Testis (tissue), 2 donors: Measurements from ENCODE around the gene GPD1.

ENCODE experiments used
- POLR2A ChIP-seq: fragments of 450-650 bp; IDR thresholded peaks from one replicate; pipeline ENCODE4 v1.6.1; 2017; ENCODE audit warnings: antibody characterized with exemption, mild to moderate bottlenecking, moderate library complexity
- TF ChIP-seq, protein P1 (sequence below), 3 experiments: fragments of 450-650 bp in 2 of 3; fragments of 200-600 bp in 1 of 3; sonication (generic) in 1 of 3; IDR thresholded peaks; one replicate each; pipeline ENCODE4 v1.5.1; 2016 to 2019; ENCODE audit warnings: antibody characterized with exemption in 3 of 3, mild to moderate bottlenecking in 2 of 3, moderate library complexity in 1 of 3

DNA sequence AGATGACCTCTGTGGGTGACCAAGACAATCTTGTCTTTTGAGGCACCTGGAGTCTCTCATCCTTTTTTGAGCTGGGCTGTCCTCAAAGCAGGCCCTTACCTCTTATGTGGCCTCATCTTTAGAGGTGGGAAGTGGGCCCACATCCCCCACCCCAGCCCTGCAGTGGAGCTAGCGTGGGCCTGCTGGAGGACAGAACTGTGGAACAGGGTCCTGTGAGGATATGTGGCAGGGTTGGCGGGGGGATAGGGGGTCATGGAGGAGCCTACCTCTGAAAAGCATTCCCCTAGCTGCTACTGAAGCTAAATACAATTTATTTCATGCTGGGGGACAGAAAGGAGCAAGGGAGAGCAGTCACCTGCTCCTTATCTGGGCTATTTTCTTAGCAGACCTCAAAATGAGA, 457 bp upstream of the GPD1 start:
- TF ChIP-seq, protein P1, sequence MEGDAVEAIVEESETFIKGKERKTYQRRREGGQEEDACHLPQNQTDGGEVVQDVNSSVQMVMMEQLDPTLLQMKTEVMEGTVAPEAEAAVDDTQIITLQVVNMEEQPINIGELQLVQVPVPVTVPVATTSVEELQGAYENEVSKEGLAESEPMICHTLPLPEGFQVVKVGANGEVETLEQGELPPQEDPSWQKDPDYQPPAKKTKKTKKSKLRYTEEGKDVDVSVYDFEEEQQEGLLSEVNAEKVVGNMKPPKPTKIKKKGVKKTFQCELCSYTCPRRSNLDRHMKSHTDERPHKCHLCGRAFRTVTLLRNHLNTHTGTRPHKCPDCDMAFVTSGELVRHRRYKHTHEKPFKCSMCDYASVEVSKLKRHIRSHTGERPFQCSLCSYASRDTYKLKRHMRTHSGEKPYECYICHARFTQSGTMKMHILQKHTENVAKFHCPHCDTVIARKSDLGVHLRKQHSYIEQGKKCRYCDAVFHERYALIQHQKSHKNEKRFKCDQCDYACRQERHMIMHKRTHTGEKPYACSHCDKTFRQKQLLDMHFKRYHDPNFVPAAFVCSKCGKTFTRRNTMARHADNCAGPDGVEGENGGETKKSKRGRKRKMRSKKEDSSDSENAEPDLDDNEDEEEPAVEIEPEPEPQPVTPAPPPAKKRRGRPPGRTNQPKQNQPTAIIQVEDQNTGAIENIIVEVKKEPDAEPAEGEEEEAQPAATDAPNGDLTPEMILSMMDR (IDR thresholded peaks at IDR 0.05): no peak
- no peak for TF ChIP-seq POLR2A
